Stimulated activated CD4-positive, alpha-beta T cell treated with anti-CD3 and anti-CD28 coated beads, Interleukin-1b, Interleukin-23, amount 100 ng/mL, for 48 hours (primary cell): ENCODE data around the gene IL20RA.
"Not testable (repeated sequence)": the region's sequence is repeated elsewhere in the genome, so short reads cannot be mapped to it uniquely, and the experiment has no call there.

ENCODE experiments used
- DNase-seq: peaks from one replicate; pipeline ENCODE4 v3.0.0-alpha.2; 2020

Gene IL20RA

GRCh38 chr6:137006056-137006455 is 38.7 kb downstream of the IL20RA start:
- DNase-seq, result no peak

- DNase-seq, result no peak
These were observed 39.7 kb downstream of the IL20RA start for GRCh38 chr6:137005073-137005472.

- no peak for DNase-seq
These were observed 42.3 kb downstream of the IL20RA start for GRCh38 chr6:137002505-137002904.

GRCh38 chr6:137001977-137002302 is 42.8 kb downstream of the IL20RA start:
- DNase-seq, result no peak

GRCh38 chr6:137001299-137001976 is 43.3 kb downstream of the IL20RA start:
- no peak for DNase-seq

- no peak for DNase-seq
These were observed 43.9 kb downstream of the IL20RA start for GRCh38 chr6:137000825-137001224.

GRCh38 chr6:136995521-136995920 is 49.2 kb downstream of the IL20RA start:
- DNase-seq, result no peak

GRCh38 chr6:136994782-136995181 is 50.0 kb downstream of the IL20RA start:
- DNase-seq, result no peak

- DNase-seq, result no peak
These were observed 52.7 kb downstream of the IL20RA start for GRCh38 chr6:136992113-136992512.

- no peak for DNase-seq
These were observed 53.1 kb downstream of the IL20RA start for GRCh38 chr6:136991646-136992045.

- DNase-seq, result no peak
These were observed 54.0 kb downstream of the IL20RA start for GRCh38 chr6:136990754-136991153.

GRCh38 chr6:136990242-136990578 is 54.6 kb downstream of the IL20RA start:
- DNase-seq, result no peak

GRCh38 chr6:136989571-136990241 is 55.1 kb downstream of the IL20RA start:
- no peak for DNase-seq

- no peak for DNase-seq
These were observed 57.2 kb downstream of the IL20RA start for GRCh38 chr6:136987526-136987925.

GRCh38 chr6:136985502-136985901 is 59.3 kb downstream of the IL20RA start:
- DNase-seq, result no peak

GRCh38 chr6:136984578-136984977 is 60.2 kb downstream of the IL20RA start:
- no peak for DNase-seq

GRCh38 chr6:136983687-136984086 is 61.1 kb downstream of the IL20RA start:
- DNase-seq, result no peak

- no peak for DNase-seq
These were observed 61.8 kb downstream of the IL20RA start for GRCh38 chr6:136982928-136983327.

- no peak for DNase-seq
These were observed 64.7 kb downstream of the IL20RA start for GRCh38 chr6:136980070-136980469.

- no peak for DNase-seq
These were observed 65.6 kb downstream of the IL20RA start for GRCh38 chr6:136979206-136979605.

GRCh38 chr6:136977075-136977474 is 67.7 kb downstream of the IL20RA start:
- DNase-seq, result no peak

GRCh38 chr6:136975089-136975715 is 69.6 kb downstream of the IL20RA start:
- DNase-seq, result no peak

GRCh38 chr6:136973781-136974180 is 71.0 kb downstream of the IL20RA start:
- not testable (repeated sequence) for DNase-seq

GRCh38 chr6:136971609-136972008 is 73.2 kb downstream of the IL20RA start:
- no peak for DNase-seq

GRCh38 chr6:136969930-136970329 is 74.8 kb downstream of the IL20RA start:
- no peak for DNase-seq
